NB4 (cell line): Measurements from ENCODE around the gene ABHD12.

ENCODE experiments used
- CTCF ChIP-seq: IDR thresholded peaks from one replicate; pipeline ENCODE4 v1.5.1; 2012; ENCODE audit warnings: low read depth, low read length
- MAX ChIP-seq: IDR thresholded peaks from 2 replicates; pipeline ENCODE4 v1.6.1; 2011; ENCODE audit warnings: low read depth, low read length
- MYC ChIP-seq: IDR thresholded peaks from 2 replicates; pipeline ENCODE4 v1.6.1; 2011; ENCODE audit warnings: low read depth, low read length
- POLR2A ChIP-seq: IDR thresholded peaks from 2 replicates; pipeline ENCODE4 v1.6.1; 2011; ENCODE audit warnings: mild to moderate bottlenecking; ENCODE audit not compliant: insufficient read length; ENCODE audit errors: extremely low read depth

- no peak for TF ChIP-seq CTCF
- TF ChIP-seq POLR2A, result no peak
- no peak for TF ChIP-seq MAX
- TF ChIP-seq MYC, result no peak
Observed at GRCh38 chr20:25341716-25342680, 48.6 kb downstream of the ABHD12 start.
